NT2/D1 (cell line): ENCODE measurements around the gene INSIG1.

ENCODE experiments used
- SUZ12 ChIP-seq: IDR thresholded peaks from 2 replicates; pipeline ENCODE4 v1.6.1; 2011; ENCODE audit not compliant: insufficient read length, insufficient read depth; ENCODE audit errors: extremely low read depth
- YY1 ChIP-seq: IDR thresholded peaks from 2 replicates; pipeline ENCODE4 v1.6.1; 2011; ENCODE audit not compliant: insufficient read length, insufficient read depth
- ZNF274 ChIP-seq: IDR thresholded peaks from 2 replicates; pipeline ENCODE4 v1.6.1; 2011; ENCODE audit warnings: mild to moderate bottlenecking, low read depth, low read length

- no peak for TF ChIP-seq SUZ12
- no peak for TF ChIP-seq ZNF274
- no peak for TF ChIP-seq YY1
Observed at GRCh38 chr7:155352076-155352752, 54.5 kb downstream of the INSIG1 start.
